Neutrophil (primary cell): ENCODE results near the gene HPSE2.

ENCODE experiments used
- H3K27ac ChIP-seq: fragments of 200-600 bp; sonication (generic); 2 replicates; pipeline ENCODE4 v1.5.1; 2016; ENCODE audit warnings: mild to moderate bottlenecking, moderate library complexity
- H3K27me3 ChIP-seq: fragments of 200-600 bp; sonication (generic); 2 replicates; pipeline ENCODE4 v1.6.0; 2016; ENCODE audit warnings: mild to moderate bottlenecking
- H3K36me3 ChIP-seq: fragments of 200-600 bp; sonication (generic); 2 replicates; pipeline ENCODE4 v1.5.1; 2017
- H3K4me1 ChIP-seq, 2 experiments: fragments of 200-600 bp in 1 of 2; sonication (generic) in 1 of 2; 1 replicate in 1 of 2; 2 replicates in 1 of 2; pipeline versions ENCODE4 v1.5.1 to v1.6.1; 2013 to 2016; ENCODE audit warnings: low read depth in 1 of 2, low read length in 1 of 2, mild to moderate bottlenecking in 1 of 2, moderate library complexity in 1 of 2; ENCODE audit not compliant: control insufficient read depth in 1 of 2, insufficient read depth in 1 of 2
- H3K4me3 ChIP-seq, 2 experiments: fragments of 200-600 bp in 1 of 2; sonication (generic) in 1 of 2; 1 replicate in 1 of 2; 2 replicates in 1 of 2; pipeline ENCODE4 v1.5.1; 2013 to 2016; ENCODE audit warnings: low read depth in 1 of 2, low read length in 1 of 2, mild to moderate bottlenecking in 1 of 2, moderate library complexity in 1 of 2
- H3K9me3 ChIP-seq: fragments of 200-600 bp; sonication (generic); 2 replicates; pipeline ENCODE4 v1.5.1; 2016
- CTCF ChIP-seq: fragments of 200-600 bp; sonication (generic); IDR thresholded peaks from 2 replicates; pipeline ENCODE4 v1.5.1; 2016; ENCODE audit warnings: antibody characterized with exemption

HPSE2 gene

GRCh38 chr10:98980353-98980752, 255.3 kb downstream of the HPSE2 start:
- Histone ChIP-seq H3K9me3 (no peaks in the 10 kb centered on the region), H3K4me1 (no peaks in the 10 kb centered on the region), H3K4me3 (no peak overlapping the region), H3K27ac (no peak overlapping the region), H3K36me3 (no peaks in the 10 kb centered on the region), H3K27me3 (no peaks in the 10 kb centered on the region)
- TF ChIP-seq CTCF = no peak

DNA sequence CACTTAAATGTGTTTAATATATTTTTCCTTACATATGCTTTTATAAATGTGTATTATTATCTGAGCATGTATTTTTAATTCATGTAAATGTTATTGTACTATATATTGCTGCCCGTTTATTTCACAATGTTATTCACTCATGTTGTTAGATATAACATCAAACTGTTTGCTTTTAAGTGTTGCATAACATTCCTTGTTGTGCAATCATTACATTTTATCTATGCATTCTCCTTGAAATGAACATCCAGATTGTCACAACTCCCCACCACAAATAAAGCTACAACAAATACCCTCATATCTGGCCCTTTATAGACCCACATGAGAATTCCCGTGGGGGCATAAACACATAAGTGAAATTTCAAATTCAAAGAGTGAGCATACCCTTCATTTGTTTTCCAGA, 264.2 kb downstream of the HPSE2 start:
- Histone ChIP-seq H3K27ac (no peak overlapping the region), H3K36me3 (no peaks in the 10 kb centered on the region), H3K4me1 (no peaks in the 10 kb centered on the region), H3K9me3 (no peaks in the 10 kb centered on the region), H3K4me3 (no peak overlapping the region), H3K27me3 (no peaks in the 10 kb centered on the region)
- no peak for TF ChIP-seq CTCF

- Histone ChIP-seq H3K36me3 (no peaks in the 10 kb centered on the region), H3K4me1 (no peaks in the 10 kb centered on the region), H3K27me3 (no peaks in the 10 kb centered on the region), H3K27ac (no peak overlapping the region), H3K4me3 (no peak overlapping the region), H3K9me3 (no peaks in the 10 kb centered on the region)
- TF ChIP-seq CTCF = no peak
Measured at GRCh38 chr10:98967601-98968000, 268.1 kb downstream of the HPSE2 start.

GRCh38 chr10:98963608-98964007, 272.0 kb downstream of the HPSE2 start:
- TF ChIP-seq CTCF = no peak
- no peaks in the 10 kb centered on the region for H3K9me3 ChIP-seq
- no peak overlapping the region for H3K27ac ChIP-seq
- no peaks in the 10 kb centered on the region for H3K27me3 ChIP-seq
- no peaks in the 10 kb centered on the region for H3K4me1 ChIP-seq
- H3K4me3 ChIP-seq = no peak overlapping the region
- no peaks in the 10 kb centered on the region for H3K36me3 ChIP-seq

DNA sequence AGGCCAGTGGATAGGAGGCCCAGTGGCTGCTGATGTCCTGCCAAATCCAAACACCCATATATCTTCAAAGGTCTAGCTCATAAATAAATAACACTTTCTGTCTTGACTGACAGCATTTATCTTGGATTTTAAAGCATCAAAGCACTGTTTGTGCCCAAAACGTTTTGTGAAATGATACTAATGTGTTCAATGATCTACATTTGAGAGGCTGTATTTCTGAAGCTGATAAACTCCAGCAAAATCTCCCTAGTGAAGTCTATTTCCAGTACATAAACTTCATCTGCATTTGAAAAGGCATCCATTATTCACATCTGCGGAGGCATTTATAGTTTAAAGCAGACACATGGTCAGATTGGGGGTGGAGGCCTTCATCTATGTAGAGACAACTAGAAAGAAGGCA, 276.3 kb downstream of the HPSE2 start:
- H3K27ac ChIP-seq = no peak overlapping the region
- TF ChIP-seq CTCF = no peak
- no peak overlapping the region for H3K4me3 ChIP-seq

DNA sequence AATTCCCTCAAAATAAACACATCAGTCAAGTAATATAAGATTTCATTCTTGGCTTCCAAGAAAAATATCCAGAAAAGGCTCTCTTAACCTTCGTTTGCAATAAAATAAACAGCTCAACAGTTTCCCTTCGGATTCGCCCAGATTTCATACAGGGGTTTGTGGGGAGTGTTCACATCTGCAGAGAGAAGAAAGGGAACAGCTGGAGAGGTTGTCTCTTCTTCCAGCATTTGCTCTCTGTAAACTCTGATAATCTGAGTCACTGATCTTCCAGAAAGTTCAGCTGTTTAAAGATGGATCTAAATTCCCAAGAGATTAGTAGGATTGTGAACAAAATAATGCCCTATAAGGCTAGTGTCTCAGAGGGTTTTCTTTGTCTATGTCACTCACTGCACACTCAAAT, 277.9 kb downstream of the HPSE2 start:
- Histone ChIP-seq H3K9me3 (no peaks in the 10 kb centered on the region), H3K27ac (no peak overlapping the region), H3K27me3 (no peaks in the 10 kb centered on the region), H3K4me3 (no peak overlapping the region), H3K4me1 (no peaks in the 10 kb centered on the region), H3K36me3 (no peaks in the 10 kb centered on the region)
- TF ChIP-seq CTCF = no peak

More for the DNA sequence above, 276.3 kb downstream of the HPSE2 start:
- H3K27me3 ChIP-seq = no peaks in the 10 kb centered on the region
- no peaks in the 10 kb centered on the region for H3K36me3 ChIP-seq
- H3K4me1 ChIP-seq = no peaks in the 10 kb centered on the region
- H3K9me3 ChIP-seq = no peaks in the 10 kb centered on the region
